ENCODE results near the gene RLN2. TPM values are rescaled to one million over a fixed set of nuclear protein-coding genes. Genes with fewer than 3 reads are reported as not detected.

The RLN2 gene
- total RNA-seq, 2 donors from 2014 or later = not detected

DNA sequence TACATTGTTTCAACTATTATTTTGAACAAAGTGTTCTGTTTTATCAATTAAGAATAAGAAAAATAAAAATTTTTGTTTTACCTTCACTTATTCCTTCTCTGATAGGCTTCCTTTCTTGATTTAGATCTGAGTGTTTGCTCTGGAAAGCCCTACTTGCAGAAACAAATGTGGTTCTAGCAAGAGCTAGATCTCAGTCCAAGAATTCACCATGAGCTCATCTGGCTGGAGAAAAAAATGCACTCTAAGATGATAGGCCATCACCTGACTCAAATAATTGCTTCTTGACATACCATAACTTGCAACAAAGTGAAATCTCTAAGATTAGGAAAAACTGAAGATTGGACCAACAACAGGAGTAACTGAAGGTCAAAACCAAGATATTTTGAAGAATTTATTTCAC lies 6.3 kb upstream of the RLN2 start:
- H3K27ac ChIP-seq = no peak overlapping the region
- peaks cover 12% of the 10 kb centered on the region for H3K9me3 ChIP-seq
- no peak overlapping the region for H3K4me3 ChIP-seq
- TF ChIP-seq, protein P1, sequence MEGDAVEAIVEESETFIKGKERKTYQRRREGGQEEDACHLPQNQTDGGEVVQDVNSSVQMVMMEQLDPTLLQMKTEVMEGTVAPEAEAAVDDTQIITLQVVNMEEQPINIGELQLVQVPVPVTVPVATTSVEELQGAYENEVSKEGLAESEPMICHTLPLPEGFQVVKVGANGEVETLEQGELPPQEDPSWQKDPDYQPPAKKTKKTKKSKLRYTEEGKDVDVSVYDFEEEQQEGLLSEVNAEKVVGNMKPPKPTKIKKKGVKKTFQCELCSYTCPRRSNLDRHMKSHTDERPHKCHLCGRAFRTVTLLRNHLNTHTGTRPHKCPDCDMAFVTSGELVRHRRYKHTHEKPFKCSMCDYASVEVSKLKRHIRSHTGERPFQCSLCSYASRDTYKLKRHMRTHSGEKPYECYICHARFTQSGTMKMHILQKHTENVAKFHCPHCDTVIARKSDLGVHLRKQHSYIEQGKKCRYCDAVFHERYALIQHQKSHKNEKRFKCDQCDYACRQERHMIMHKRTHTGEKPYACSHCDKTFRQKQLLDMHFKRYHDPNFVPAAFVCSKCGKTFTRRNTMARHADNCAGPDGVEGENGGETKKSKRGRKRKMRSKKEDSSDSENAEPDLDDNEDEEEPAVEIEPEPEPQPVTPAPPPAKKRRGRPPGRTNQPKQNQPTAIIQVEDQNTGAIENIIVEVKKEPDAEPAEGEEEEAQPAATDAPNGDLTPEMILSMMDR (IDR thresholded peaks at IDR 0.05) = no peak
- no peak for ATAC-seq (ENCODE audit: insufficient number of reproducible peaks, low FRiP score, low read depth)
- DNase-seq (ENCODE audit: low spot score) = no peak
- no peaks in the 10 kb centered on the region for H3K36me3 ChIP-seq
- H3K27me3 ChIP-seq (replicated peaks; ENCODE audit: insufficient read depth) = no peaks in the 10 kb centered on the region
- no peaks in the 10 kb centered on the region for H3K4me1 ChIP-seq (ENCODE audit: control insufficient read depth in 1 of 2, low read depth in 2 of 2)

DNA sequence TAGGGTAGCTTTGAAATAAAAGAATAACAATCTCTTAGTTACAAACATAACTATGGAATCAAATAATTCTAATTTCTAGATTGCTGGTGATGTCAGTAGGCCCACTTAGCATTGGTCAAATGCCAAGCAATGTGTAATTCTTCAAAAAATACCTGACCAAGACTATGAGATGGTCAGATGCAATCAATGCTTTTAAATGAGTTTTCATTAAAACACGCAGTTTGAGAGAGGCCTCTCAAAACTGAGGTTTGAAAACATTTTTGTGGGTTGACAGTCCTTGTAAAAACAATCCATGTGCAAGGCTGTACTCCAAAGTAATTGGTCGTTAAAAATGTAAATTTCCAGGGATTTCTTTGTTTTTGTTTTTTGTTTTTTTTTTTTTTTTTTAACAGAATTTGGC lies 1.2 kb upstream of the RLN2 start:
- DNase-seq (ENCODE audit: low spot score) (no peak), ATAC-seq (ENCODE audit: insufficient number of reproducible peaks, low FRiP score, low read depth) (no peak)
- H3K27ac ChIP-seq = no peak overlapping the region
- TF ChIP-seq, protein P1 (IDR thresholded peaks at IDR 0.05) = no peak
- H3K4me1 ChIP-seq (ENCODE audit: control insufficient read depth in 1 of 2, low read depth in 2 of 2) = no peaks in the 10 kb centered on the region
- H3K36me3 ChIP-seq = no peaks in the 10 kb centered on the region
- H3K4me3 ChIP-seq = no peak overlapping the region
- no peaks in the 10 kb centered on the region for H3K27me3 ChIP-seq (replicated peaks; ENCODE audit: insufficient read depth)
- no peaks in the 10 kb centered on the region for H3K9me3 ChIP-seq

DNA sequence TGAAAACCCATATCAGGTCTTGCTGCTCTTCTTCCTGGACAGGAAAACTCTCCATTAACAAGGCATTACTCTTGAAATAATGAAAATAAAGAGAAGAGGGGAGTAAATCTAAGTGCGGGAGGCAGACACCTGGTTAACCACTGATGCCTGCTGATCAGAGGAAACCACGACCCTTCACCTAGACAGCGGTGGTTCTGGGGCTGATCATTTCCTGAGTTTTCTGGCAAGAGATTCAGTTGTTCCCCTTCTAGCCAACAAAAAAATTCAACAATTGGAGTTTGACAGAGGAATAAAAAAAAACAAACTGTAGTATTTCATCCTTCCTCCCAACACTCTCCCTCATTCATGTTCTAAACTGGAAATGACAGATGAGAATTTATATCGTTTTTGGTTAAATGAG lies 3.0 kb downstream of the RLN2 start:
- Histone ChIP-seq H3K9me3 (no peaks in the 10 kb centered on the region), H3K27ac (no peak overlapping the region), H3K4me1 (ENCODE audit: control insufficient read depth in 1 of 2, low read depth in 2 of 2) (no peaks in the 10 kb centered on the region), H3K36me3 (no peaks in the 10 kb centered on the region), H3K27me3 (replicated peaks; ENCODE audit: insufficient read depth) (no peaks in the 10 kb centered on the region), H3K4me3 (no peak overlapping the region)
- DNase-seq (ENCODE audit: low spot score) (no peak), ATAC-seq (ENCODE audit: insufficient number of reproducible peaks, low FRiP score, low read depth) (no peak)
- TF ChIP-seq, protein P1 (IDR thresholded peaks at IDR 0.05) = no peak

DNA sequence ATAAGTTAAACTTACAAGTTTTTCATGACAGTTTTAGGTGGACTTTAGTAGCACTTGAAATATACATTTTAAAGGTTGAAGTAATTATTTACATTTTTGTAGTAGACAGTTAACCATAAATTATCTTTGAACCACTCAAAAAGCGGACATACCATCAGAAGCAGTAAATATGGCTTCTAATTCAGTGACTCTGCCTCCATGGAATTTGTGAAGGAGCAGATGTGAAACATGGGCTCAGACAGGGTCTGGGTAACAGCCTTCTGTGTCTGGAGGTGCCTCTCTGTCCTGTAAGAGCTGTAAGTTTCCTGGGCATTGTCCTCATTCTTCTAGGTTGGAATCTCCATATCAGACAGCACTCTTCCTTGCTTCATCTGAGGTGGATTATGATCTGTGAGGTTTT lies 12.4 kb downstream of the RLN2 start:
- Histone ChIP-seq H3K4me1 (ENCODE audit: control insufficient read depth in 1 of 2, low read depth in 2 of 2) (no peaks in the 10 kb centered on the region), H3K9me3 (no peaks in the 10 kb centered on the region), H3K36me3 (no peaks in the 10 kb centered on the region), H3K27me3 (replicated peaks; ENCODE audit: insufficient read depth) (no peaks in the 10 kb centered on the region), H3K4me3 (no peak overlapping the region), H3K27ac (no peak overlapping the region)
- ATAC-seq (ENCODE audit: insufficient number of reproducible peaks, low FRiP score, low read depth) (no peak), DNase-seq (ENCODE audit: low spot score) (no peak)
- TF ChIP-seq, protein P1 (IDR thresholded peaks at IDR 0.05) = no peak

DNA sequence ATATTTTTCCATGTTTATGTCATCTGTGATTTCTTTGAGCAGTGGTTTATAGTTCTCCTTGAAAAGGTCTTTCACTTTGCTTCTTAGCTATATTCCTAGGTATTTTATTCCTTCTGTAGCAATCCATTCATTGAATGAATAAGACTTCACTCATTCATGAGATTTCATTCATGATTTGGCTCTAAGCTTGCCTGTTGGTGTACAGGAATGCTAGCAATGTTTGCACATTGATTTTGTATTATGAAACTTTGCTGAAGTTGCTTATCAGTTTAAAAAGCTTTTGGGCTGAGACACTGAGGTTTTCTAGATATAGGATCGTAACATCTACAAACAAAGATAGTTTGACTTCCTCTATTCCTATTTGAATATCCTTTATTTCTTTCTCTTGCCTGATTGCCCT lies 15.9 kb downstream of the RLN2 start:
- no peaks in the 10 kb centered on the region for H3K27me3 ChIP-seq (replicated peaks; ENCODE audit: insufficient read depth)
- no peaks in the 10 kb centered on the region for H3K36me3 ChIP-seq
- H3K4me1 ChIP-seq (ENCODE audit: control insufficient read depth in 1 of 2, low read depth in 2 of 2) = no peaks in the 10 kb centered on the region
- H3K9me3 ChIP-seq = no peaks in the 10 kb centered on the region
- H3K4me3 ChIP-seq = no peak overlapping the region
- DNase-seq (ENCODE audit: low spot score) = no peak
- ATAC-seq (ENCODE audit: insufficient number of reproducible peaks, low FRiP score, low read depth) = no peak
- TF ChIP-seq, protein P1 (IDR thresholded peaks at IDR 0.05) = no peak
- no peak overlapping the region for H3K27ac ChIP-seq
